Measurements from ENCODE around the gene HYOU1.
"Not testable (repeated sequence)": the region's sequence is repeated elsewhere in the genome, so short reads cannot be mapped to it uniquely, and the experiment has no call there.

The HYOU1 gene

GRCh38 chr11:119041821-119042514 lies 15.0 kb downstream of the HYOU1 start:
- DNase-seq, result no peak

DNA sequence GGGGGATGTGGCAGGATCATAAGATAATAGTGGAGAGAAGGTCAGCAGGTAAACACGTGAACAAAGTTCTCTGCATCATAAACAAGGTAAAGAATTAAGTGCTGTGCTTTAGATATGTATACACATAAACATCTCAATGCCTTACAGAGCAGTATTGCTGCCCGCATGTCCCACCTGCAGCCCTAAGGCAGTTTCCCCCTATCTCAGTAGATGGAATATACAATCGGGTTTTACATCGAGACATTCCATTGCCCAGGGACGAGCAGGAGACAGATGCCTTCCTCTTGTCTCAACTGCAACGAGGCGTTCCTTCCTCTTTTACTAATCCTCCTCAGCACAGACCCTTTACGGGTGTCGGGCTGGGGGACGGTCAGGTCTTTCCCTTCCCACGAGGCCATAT lies 17.5 kb downstream of the HYOU1 start:
- not testable (repeated sequence) for DNase-seq

GRCh38 chr11:119038884-119039283 lies 18.1 kb downstream of the HYOU1 start:
- DNase-seq, result no peak

DNA sequence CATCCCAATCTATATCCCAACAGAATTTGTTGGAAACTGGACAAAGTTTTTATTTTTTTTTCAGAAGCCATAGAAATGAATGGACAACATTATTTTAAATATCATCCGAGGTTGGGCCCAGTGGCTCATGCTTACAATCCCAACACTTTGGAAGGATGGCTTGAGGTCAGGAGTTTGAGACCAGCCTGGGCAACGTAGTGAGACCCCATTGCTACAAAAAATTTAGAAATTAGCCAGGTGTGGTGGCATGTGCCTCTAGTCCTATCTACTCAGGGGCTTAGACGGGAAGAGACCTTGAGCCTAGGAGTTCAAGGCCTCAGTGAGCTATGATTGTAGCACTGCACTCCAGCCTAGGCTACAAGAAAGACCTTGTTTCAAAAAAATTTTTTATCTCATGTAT lies 22.2 kb downstream of the HYOU1 start:
- DNase-seq, result no peak

DNA sequence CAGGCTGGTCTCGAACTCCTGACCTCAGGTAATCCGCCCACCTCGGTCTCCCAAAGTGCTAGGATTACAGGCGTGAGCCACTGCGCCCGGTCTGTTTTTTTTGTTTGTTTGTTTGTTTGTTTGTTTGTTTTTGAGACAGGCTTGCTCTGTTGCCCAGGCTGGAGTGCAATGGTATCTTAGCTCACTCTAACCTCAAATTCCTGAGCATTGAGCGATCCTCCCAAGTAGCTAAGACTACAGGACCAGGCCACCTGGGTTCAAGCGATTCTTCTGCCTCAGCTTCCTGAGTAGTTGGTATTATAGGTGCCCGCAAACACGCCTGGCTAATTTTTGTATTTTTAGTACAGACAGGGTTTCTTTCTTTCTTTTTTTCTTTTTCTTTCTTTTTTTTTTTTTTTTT lies 23.6 kb downstream of the HYOU1 start:
- not testable (repeated sequence) for DNase-seq

GRCh38 chr11:119031912-119032280 lies 25.1 kb downstream of the HYOU1 start:
- DNase-seq, result no peak

GRCh38 chr11:119030329-119031047 lies 26.5 kb downstream of the HYOU1 start, which contains the start of gene SLC37A4:
SLC37A4 (minus strand) TSS chr11:119030877.
- DNase-seq, result peak; percentile 99

DNA sequence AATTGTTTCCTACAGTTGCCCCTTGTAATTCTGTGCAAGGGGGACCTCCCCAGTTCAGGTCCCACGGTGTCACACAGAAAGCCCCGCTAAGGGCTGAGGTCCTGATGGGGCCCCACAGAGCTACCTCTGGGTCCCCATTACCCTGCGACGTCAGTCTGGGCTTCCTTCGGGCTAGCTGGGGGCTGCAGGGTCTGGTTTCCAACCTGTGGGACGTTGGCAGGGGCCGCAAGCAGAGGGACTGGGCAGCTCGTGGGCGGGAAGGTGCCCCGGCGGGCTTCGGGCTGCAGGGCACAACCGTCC lies 27.0 kb downstream of the HYOU1 start:
- no peak for DNase-seq

DNA sequence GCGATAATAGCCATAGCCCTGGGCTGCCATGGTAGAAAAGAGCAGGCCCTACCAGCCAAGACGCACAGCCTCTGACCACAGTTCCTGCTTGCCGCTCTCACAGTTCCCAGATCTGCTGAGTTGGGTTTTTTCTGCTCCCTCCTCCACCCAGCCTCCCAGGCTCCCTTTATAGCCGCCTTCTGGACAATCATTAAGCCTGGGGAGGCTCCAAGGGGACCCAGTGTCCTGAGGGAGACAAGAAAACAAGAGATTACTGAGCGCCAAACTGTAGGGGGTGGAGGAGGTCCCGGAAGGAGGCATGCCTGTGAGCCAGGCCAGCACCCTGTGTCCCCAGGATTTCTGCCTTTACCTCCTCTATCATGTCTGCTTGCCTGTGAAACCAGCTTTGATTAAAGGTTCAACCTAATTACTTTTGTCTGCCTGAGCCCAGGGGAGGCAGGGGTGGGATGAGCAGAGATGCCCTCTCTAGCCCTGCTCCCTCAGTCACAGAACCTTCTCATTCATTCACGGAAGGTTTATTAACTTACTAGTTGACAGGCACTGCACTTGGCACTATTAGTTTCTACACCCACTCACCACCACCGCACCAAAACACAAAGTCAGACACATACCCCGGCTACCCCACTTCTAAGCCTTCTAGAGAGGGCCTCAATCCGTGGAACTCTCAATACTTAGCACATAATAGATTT lies 27.5 kb downstream of the HYOU1 start:
- peak; percentile 37 for DNase-seq

DNA sequence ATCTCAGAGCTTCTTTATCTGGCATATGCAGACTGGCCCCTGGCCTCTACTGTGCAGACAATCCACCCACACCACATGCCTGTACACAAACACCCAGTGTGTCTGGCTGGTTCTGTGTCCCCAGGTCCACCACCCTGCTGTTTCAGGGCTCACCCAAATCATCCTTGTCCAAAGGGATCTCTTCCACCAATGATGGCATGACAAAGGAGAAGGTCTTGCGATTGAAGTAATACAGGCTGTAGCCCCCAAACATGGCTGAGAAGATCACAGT lies 28.0 kb downstream of the HYOU1 start:
- DNase-seq, result no peak

DNA sequence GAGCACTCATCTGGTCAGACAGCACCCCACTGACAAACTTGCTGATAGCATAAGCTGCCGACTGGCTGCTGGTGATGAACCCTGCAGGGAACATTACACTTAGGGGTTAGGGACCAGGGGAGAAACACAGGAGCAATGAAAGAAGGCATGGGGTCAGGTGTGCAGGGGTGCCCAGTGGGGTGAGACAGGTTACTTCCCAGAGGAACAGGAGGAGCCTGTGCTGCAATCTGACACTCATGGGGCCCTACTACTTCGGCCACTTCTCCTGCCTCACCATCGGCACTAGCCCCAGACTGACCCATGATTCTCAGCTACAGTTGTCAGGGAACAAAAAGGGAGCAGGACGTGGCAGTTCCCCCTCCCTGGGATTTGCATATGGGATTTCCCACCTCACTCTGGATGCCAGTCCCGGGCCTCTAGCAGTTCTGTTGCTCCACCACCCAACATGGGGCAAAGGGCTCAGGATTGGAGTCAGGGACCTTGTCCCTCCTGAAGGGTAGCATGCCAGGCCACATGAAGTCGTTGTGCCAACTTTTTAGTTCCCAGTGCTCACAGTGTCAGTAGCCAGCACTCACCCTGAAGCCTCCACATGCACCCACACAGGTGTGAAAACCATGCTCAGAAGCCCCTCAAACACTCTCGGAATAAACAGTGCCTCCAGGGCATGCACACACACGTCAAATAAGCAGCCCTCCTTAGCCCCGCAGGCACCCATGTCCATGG lies 28.5 kb downstream of the HYOU1 start:
- DNase-seq, result no peak

- no peak for DNase-seq
Measured at GRCh38 chr11:119027561-119028345, 29.3 kb downstream of the HYOU1 start.

GRCh38 chr11:119026970-119027369 lies 30.0 kb downstream of the HYOU1 start:
- no peak for DNase-seq

GRCh38 chr11:119025978-119026766 lies 30.8 kb downstream of the HYOU1 start:
- DNase-seq, result no peak

GRCh38 chr11:119025541-119025940 lies 31.5 kb downstream of the HYOU1 start:
- DNase-seq, result no peak

- DNase-seq, result no peak
Measured at GRCh38 chr11:119025099-119025473, 31.9 kb downstream of the HYOU1 start.

- no peak for DNase-seq
Measured at GRCh38 chr11:119024430-119025098, 32.4 kb downstream of the HYOU1 start.

DNA sequence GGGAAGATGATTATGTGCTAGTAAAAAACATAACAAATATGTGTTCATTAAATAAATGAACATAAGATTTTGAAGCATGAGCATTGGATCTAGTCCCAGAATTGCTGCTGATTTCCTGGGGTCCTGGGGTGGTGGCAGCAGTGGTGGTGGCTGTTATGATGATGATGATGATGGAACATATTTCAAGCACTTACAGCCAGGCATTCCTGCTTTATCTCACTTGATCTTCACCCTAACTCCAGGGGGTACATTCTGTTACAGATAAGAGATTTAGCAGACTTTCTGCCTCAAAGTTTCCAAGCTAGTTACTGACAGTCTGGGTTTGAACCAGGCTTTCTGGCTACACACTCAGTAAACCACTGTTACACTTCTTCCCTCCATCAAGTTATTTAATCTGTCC lies 33.3 kb downstream of the HYOU1 start:
- no peak for DNase-seq

GRCh38 chr11:119021631-119022030 lies 35.4 kb downstream of the HYOU1 start:
- DNase-seq, result no peak

DNA sequence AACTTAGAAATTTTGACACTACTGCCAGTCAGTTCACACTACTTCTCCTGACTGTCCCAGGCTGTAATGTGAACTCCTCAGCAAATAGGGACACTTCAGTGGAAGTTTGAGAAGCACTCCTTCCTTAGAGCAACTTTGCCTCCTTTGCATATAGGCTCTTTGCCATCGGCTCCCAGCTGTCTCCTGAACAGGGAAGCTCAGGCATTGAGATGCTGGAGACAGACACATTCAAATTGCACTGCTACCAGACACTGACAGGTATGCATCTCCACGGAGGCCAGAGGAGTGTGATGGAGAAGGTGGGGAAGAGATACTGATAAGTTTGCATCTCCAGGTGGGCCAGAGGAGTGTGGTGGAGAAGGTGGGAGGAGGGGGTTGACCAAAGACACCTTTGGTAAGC lies 37.0 kb downstream of the HYOU1 start:
- DNase-seq, result no peak

DNA sequence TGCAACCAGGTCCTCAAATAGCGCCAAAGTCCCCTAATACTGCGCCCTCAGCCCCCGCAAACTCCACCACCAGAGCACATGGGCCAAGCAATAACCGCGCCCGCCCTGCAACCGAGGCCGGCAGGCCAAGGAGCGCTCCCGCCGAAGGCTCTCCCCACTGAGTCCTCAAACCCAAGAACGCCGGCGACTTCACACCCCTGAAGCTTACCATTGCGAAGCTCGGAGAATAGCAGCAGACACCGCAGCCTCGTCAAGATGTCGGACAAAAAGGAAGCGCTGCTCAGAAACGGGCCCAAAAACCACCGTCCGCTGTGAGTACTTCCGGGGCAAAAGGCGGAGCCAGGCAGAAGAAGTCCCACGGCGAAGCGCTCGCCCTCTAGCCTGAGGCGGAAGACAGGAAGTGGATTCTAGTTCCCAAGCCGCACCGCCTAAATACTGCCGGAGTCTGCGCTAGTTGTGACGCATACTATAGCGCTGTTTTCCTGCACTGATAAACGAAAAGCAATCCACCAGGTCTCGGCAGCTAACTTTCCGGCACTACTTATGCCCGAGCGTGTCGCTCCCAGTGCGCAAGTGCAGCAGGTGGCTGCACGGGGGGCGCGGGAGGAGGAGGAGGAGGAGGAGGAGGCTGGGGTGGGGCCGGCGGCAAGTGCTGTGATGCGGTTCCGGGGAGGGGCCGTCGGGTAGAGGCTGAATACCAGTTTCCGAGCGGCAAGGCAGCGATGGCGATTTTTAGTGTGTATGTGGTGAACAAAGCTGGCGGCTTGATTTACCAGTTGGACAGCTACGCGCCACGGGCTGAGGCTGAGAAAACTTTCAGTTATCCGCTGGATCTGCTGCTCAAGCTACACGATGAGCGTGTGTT lies 38.7 kb downstream of the HYOU1 start, which contains the start of the genes RPS25 and TRAPPC4:
Gene RPS25, minus strand, starts transcription at position 270 of the 865 bp plus-strand sequence. Its CDS starts 59 bp downstream, at position 211.
Gene TRAPPC4, plus strand, starts transcription at position 693 of the 865 bp plus-strand sequence. Its CDS starts 30 bp downstream, at position 723.
- DNase-seq, result peak; percentile 97

All from activated CD4-positive, alpha-beta T cell treated with anti-CD3 and anti-CD28 coated beads, Interleukin-10, Interleukin-2, amounts not matched to agents 100 ng/mL and 50 ng/mL, durations not matched to agents 16 hours and 8 hours (primary cell).